ENCODE measurements around the gene TULP4.
"Not testable (repeated sequence)": the region's sequence is repeated elsewhere in the genome, so short reads cannot be mapped to it uniquely, and the experiment has no call there.

Gene TULP4

DNA sequence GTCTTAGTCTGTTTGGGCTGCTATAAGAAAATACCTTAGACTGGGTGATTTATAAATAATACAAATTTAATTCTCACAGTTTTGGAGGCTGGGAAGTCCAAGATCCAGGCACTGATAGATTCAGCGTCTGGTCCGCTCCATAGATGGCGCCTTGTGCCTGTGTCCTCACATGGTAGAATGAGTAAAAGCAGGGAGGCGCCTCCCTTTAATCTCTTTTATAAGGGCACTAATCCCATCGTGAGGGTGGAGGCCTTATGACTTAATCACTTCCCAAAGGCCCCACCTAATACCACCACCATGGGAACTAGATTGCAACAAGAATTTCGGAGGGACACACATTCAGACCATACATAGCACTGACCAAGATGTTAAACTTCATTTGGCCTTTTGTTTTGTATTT lies 156.4 kb downstream of the TULP4 start:
- TF ChIP-seq ZC3H10 (CRISPR knock-in tag; IDR thresholded peaks at IDR 0.05) (no peak), GLIS3 (CRISPR knock-in tag; IDR thresholded peaks at IDR 0.05) (no peak), ZFP3 (CRISPR knock-in tag; IDR thresholded peaks at IDR 0.05) (no peak), ZNF8 (CRISPR knock-in tag; IDR thresholded peaks at IDR 0.05) (no peak), ZFP30 (CRISPR knock-in tag; IDR thresholded peaks at IDR 0.05) (no peak), ZNF70 (CRISPR knock-in tag; IDR thresholded peaks at IDR 0.05) (no peak), TOX (CRISPR knock-in tag; IDR thresholded peaks at IDR 0.05; ENCODE audit: borderline replicate concordance) (no peak), ESRRG (CRISPR knock-in tag; IDR thresholded peaks at IDR 0.05) (no peak), BACH2 (CRISPR knock-in tag; IDR thresholded peaks at IDR 0.05; ENCODE audit: borderline replicate concordance) (no peak), ISL1 (CRISPR knock-in tag; IDR thresholded peaks at IDR 0.05) (no peak), TCF4 (CRISPR knock-in tag; IDR thresholded peaks at IDR 0.05; ENCODE audit: borderline replicate concordance) (no peak), CSDC2 (CRISPR knock-in tag; IDR thresholded peaks at IDR 0.05) (no peak), SNAI2 (CRISPR knock-in tag; IDR thresholded peaks at IDR 0.05) (no peak), ARNTL (CRISPR knock-in tag; IDR thresholded peaks at IDR 0.05; ENCODE audit: borderline replicate concordance, low read depth) (no peak)
- TF ChIP-seq, protein P1, sequence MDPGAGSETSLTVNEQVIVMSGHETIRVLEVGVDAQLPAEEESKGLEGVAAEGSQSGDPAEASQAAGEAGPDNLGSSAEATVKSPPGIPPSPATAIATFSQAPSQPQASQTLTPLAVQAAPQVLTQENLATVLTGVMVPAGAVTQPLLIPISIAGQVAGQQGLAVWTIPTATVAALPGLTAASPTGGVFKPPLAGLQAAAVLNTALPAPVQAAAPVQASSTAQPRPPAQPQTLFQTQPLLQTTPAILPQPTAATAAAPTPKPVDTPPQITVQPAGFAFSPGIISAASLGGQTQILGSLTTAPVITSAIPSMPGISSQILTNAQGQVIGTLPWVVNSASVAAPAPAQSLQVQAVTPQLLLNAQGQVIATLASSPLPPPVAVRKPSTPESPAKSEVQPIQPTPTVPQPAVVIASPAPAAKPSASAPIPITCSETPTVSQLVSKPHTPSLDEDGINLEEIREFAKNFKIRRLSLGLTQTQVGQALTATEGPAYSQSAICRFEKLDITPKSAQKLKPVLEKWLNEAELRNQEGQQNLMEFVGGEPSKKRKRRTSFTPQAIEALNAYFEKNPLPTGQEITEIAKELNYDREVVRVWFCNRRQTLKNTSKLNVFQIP (CRISPR knock-in tag; IDR thresholded peaks at IDR 0.05; ENCODE audit: borderline replicate concordance, low read depth) = no peak
- TF ChIP-seq, protein P2, sequence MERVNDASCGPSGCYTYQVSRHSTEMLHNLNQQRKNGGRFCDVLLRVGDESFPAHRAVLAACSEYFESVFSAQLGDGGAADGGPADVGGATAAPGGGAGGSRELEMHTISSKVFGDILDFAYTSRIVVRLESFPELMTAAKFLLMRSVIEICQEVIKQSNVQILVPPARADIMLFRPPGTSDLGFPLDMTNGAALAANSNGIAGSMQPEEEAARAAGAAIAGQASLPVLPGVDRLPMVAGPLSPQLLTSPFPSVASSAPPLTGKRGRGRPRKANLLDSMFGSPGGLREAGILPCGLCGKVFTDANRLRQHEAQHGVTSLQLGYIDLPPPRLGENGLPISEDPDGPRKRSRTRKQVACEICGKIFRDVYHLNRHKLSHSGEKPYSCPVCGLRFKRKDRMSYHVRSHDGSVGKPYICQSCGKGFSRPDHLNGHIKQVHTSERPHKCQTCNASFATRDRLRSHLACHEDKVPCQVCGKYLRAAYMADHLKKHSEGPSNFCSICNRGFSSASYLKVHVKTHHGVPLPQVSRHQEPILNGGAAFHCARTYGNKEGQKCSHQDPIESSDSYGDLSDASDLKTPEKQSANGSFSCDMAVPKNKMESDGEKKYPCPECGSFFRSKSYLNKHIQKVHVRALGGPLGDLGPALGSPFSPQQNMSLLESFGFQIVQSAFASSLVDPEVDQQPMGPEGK (CRISPR knock-in tag; IDR thresholded peaks at IDR 0.05; ENCODE audit: borderline replicate concordance) = no peak
- TF ChIP-seq, protein P3, sequence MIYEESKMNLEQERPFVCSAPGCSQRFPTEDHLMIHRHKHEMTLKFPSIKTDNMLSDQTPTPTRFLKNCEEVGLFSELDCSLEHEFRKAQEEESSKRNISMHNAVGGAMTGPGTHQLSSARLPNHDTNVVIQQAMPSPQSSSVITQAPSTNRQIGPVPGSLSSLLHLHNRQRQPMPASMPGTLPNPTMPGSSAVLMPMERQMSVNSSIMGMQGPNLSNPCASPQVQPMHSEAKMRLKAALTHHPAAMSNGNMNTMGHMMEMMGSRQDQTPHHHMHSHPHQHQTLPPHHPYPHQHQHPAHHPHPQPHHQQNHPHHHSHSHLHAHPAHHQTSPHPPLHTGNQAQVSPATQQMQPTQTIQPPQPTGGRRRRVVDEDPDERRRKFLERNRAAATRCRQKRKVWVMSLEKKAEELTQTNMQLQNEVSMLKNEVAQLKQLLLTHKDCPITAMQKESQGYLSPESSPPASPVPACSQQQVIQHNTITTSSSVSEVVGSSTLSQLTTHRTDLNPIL (CRISPR knock-in tag; IDR thresholded peaks at IDR 0.05; ENCODE audit: low read depth) = no peak
- TF ChIP-seq, protein P4, sequence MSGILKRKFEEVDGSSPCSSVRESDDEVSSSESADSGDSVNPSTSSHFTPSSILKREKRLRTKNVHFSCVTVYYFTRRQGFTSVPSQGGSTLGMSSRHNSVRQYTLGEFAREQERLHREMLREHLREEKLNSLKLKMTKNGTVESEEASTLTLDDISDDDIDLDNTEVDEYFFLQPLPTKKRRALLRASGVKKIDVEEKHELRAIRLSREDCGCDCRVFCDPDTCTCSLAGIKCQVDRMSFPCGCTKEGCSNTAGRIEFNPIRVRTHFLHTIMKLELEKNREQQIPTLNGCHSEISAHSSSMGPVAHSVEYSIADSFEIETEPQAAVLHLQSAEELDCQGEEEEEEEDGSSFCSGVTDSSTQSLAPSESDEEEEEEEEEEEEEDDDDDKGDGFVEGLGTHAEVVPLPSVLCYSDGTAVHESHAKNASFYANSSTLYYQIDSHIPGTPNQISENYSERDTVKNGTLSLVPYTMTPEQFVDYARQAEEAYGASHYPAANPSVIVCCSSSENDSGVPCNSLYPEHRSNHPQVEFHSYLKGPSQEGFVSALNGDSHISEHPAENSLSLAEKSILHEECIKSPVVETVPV (CRISPR knock-in tag; IDR thresholded peaks at IDR 0.05) = no peak
- TF ChIP-seq, protein P5, sequence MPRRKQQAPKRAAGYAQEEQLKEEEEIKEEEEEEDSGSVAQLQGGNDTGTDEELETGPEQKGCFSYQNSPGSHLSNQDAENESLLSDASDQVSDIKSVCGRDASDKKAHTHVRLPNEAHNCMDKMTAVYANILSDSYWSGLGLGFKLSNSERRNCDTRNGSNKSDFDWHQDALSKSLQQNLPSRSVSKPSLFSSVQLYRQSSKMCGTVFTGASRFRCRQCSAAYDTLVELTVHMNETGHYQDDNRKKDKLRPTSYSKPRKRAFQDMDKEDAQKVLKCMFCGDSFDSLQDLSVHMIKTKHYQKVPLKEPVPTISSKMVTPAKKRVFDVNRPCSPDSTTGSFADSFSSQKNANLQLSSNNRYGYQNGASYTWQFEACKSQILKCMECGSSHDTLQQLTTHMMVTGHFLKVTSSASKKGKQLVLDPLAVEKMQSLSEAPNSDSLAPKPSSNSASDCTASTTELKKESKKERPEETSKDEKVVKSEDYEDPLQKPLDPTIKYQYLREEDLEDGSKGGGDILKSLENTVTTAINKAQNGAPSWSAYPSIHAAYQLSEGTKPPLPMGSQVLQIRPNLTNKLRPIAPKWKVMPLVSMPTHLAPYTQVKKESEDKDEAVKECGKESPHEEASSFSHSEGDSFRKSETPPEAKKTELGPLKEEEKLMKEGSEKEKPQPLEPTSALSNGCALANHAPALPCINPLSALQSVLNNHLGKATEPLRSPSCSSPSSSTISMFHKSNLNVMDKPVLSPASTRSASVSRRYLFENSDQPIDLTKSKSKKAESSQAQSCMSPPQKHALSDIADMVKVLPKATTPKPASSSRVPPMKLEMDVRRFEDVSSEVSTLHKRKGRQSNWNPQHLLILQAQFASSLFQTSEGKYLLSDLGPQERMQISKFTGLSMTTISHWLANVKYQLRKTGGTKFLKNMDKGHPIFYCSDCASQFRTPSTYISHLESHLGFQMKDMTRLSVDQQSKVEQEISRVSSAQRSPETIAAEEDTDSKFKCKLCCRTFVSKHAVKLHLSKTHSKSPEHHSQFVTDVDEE (CRISPR knock-in tag; IDR thresholded peaks at IDR 0.05) = no peak
- no peak for ATAC-seq

DNA sequence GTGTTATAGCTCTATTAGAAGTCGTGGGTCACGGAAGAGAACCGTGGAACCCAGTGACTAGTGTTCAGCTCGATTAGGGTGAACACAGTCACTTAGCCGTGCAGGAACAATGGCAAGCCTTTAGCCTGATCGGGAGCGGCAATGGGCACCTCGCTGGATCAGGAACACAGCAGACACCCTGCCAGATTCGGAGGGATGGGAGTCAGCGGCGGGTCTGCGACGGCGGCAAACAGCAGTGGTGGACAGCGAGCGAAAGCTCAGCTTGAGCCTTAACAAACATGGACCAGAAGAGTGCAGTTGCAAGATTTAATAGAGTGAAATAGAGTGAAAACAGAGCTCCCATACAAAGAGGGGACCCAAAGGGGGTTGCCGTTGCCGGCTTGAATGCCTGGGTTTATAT lies 157.8 kb downstream of the TULP4 start:
- not testable (repeated sequence) for ATAC-seq

DNA sequence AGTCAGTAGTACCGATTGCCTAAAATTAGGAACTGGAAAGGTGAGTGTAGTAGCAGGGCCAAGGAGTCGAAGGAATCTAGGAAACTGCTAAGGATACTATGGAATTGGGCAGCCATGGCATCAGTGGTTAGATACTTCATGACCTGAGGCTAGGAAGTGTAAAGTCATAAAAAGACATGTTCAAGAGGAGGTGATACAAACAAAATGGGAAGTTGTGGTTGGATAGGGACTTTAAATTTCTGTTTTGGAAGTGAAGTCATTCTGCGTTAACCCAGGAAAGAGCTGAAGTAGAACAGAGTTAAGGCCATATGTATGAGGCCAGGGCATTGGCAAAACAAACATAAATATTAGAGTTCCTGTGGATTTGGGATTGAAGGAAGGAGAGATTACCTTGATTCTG lies 159.1 kb downstream of the TULP4 start:
- TF ChIP-seq ZFP30 (CRISPR knock-in tag; IDR thresholded peaks at IDR 0.05) (no peak), GLIS3 (CRISPR knock-in tag; IDR thresholded peaks at IDR 0.05) (no peak), RARB (CRISPR knock-in tag; IDR thresholded peaks at IDR 0.05) (no peak), ZNF8 (CRISPR knock-in tag; IDR thresholded peaks at IDR 0.05) (no peak), ARNTL (CRISPR knock-in tag; IDR thresholded peaks at IDR 0.05; ENCODE audit: borderline replicate concordance, low read depth) (no peak), TCF4 (CRISPR knock-in tag; IDR thresholded peaks at IDR 0.05; ENCODE audit: borderline replicate concordance) (no peak), ZNF565 (CRISPR knock-in tag; conservative IDR thresholded peaks at IDR 0.05; ENCODE audit: low read depth) (no peak), SNAI2 (CRISPR knock-in tag; IDR thresholded peaks at IDR 0.05) (no peak)
- TF ChIP-seq, protein P5 (CRISPR knock-in tag; IDR thresholded peaks at IDR 0.05) = no peak
- TF ChIP-seq, protein P2 (CRISPR knock-in tag; IDR thresholded peaks at IDR 0.05; ENCODE audit: borderline replicate concordance) = no peak

More for the DNA sequence above, 159.1 kb downstream of the TULP4 start:
- ATAC-seq = no peak

Measured in SK-N-SH treated with all-trans-retinoic acid at 6 μM for 48 hours (cell line).